Measurements from ENCODE around the gene TMX3.

TMX3 gene

DNA sequence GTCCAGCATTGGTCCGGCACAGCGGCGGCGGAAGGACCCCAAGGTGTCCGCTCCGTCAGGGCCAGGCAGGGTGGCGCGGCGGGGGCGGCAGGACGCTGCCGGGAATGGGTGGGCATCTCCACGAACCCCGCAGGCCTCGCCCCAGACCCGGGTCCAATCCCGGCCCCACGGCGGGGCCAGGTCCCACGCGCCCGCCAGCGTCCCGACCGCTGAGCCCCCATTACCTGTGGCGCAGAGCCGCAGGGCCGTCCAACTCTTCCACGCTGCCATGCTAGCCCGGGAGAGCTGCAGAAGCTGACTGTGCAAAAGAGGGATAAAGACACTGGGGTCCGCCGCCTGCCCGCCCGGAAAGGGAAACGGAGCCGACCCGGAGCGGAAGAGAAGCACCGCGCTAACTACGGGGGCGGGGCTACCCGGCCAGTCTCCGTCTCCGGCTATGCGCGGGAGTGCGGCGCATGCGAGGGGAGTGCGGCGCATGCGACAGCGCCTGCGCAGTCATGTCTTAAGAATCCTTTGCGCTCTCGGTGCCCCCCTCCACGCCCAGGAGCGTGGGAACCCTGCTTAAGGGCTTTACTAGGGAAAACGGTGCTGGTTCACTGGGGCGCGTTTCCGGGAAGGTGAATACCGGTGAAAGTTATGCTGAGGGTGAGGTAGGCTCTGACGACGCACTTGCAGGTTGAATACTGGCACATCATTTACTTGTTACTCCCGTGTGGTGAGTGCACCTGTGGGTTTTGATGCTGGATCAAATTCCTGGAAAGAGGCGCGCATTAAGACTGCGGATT lies at the start of gene TMX3:
Gene TMX3, minus strand, starts transcription at position 397 of the 785 bp plus-strand sequence. Its CDS starts 127 bp downstream, at position 270.
- H3K36me3 ChIP-seq (ENCODE audit: insufficient read depth, low read depth, low read length), result peaks cover 32% of the 10 kb centered on the region
- no peaks in the 10 kb centered on the region for H3K27me3 ChIP-seq (ENCODE audit: insufficient read depth, low read length)
- H3K4me3 ChIP-seq (ENCODE audit: low read length), result peak within 1 kb of the TSS; percentile 98
- H3K9ac ChIP-seq (ENCODE audit: low read depth, low read length), result peak within 1 kb of the TSS; percentile 88
- H3K4me1 ChIP-seq (ENCODE audit: insufficient read depth, low read length), result peaks cover 5% of the 10 kb centered on the region; the same call in 1 of the 2 replicates
- peak within 1 kb of the TSS; percentile 58 for H3K27ac ChIP-seq (ENCODE audit: low read length)
- no peaks in the 10 kb centered on the region for H3K9me3 ChIP-seq (ENCODE audit: insufficient read depth, low read depth, low read length)

GRCh38 chr18:68764016-68764415 lies 49.1 kb upstream of the TMX3 start:
- no peaks in the 10 kb centered on the region for H3K36me3 ChIP-seq (ENCODE audit: insufficient read depth, low read depth, low read length)
- no peak overlapping the region for H3K27ac ChIP-seq (ENCODE audit: low read length)
- no peaks in the 10 kb centered on the region for H3K4me1 ChIP-seq (ENCODE audit: insufficient read depth, low read length)
- H3K9ac ChIP-seq (ENCODE audit: low read depth, low read length), result no peak overlapping the region
- H3K27me3 ChIP-seq (ENCODE audit: insufficient read depth, low read length), result no peaks in the 10 kb centered on the region
- H3K4me3 ChIP-seq (ENCODE audit: low read length), result no peak overlapping the region
- peaks cover 11% of the 10 kb centered on the region; the same call in 1 of the 2 replicates for H3K9me3 ChIP-seq (ENCODE audit: insufficient read depth, low read depth, low read length)

GRCh38 chr18:68763083-68763482 lies 48.2 kb upstream of the TMX3 start:
- Histone ChIP-seq H3K9ac (ENCODE audit: low read depth, low read length) (no peak overlapping the region), H3K36me3 (ENCODE audit: insufficient read depth, low read depth, low read length) (no peaks in the 10 kb centered on the region), H3K4me1 (ENCODE audit: insufficient read depth, low read length) (no peaks in the 10 kb centered on the region), H3K27me3 (ENCODE audit: insufficient read depth, low read length) (no peaks in the 10 kb centered on the region), H3K27ac (ENCODE audit: low read length) (no peak overlapping the region), H3K4me3 (ENCODE audit: low read length) (no peak overlapping the region), H3K9me3 (ENCODE audit: insufficient read depth, low read depth, low read length) (peaks cover 15% of the 10 kb centered on the region)

DNA sequence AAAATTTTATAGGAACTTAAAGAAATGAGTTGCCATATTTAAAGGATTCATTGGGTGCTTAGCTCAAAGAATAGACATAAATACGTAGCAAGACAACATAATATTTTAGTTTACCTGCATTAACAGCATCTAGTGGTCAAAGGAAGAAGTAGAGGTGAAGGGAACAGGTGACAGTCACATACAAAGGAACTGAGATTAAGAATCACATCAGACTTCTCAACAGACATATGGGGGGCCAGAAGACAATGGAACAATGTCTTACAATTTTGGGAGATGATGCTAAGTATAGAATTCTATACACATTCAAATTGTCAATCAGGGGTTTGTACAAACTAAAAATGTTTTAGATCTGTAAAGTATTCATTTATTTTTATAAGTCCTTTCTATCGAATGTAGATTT lies 44.4 kb upstream of the TMX3 start:
- H3K27me3 ChIP-seq (ENCODE audit: insufficient read depth, low read length), result no peaks in the 10 kb centered on the region

DNA sequence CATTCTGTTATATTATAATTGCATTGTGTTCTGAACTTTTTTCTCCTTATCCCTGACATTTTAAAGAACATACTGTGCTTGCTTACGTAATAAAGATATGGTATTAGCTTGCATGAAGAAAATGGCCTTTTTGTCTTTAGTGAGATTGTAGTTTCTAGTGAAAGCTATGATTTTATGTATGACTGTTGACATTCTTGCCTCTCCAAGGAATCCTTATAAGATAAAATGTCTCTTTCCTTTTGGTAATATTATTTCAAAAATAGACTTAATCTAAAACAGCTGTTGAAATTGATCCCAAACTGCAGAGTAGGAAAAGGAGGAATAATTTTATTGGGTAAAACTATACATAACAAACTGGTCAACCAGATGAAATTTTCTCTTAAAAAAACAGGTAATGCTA lies 42.2 kb upstream of the TMX3 start:
- Histone ChIP-seq H3K4me1 (ENCODE audit: insufficient read depth, low read length) (no peaks in the 10 kb centered on the region), H3K9me3 (ENCODE audit: insufficient read depth, low read depth, low read length) (peaks cover 15% of the 10 kb centered on the region), H3K27ac (ENCODE audit: low read length) (no peak overlapping the region), H3K27me3 (ENCODE audit: insufficient read depth, low read length) (no peaks in the 10 kb centered on the region), H3K9ac (ENCODE audit: low read depth, low read length) (no peak overlapping the region), H3K36me3 (ENCODE audit: insufficient read depth, low read depth, low read length) (no peaks in the 10 kb centered on the region), H3K4me3 (ENCODE audit: low read length) (no peak overlapping the region)

More for the DNA sequence above, 44.4 kb upstream of the TMX3 start:
- H3K27ac ChIP-seq (ENCODE audit: low read length), result no peak overlapping the region
- peaks cover 15% of the 10 kb centered on the region for H3K9me3 ChIP-seq (ENCODE audit: insufficient read depth, low read depth, low read length)
- H3K36me3 ChIP-seq (ENCODE audit: insufficient read depth, low read depth, low read length), result no peaks in the 10 kb centered on the region
- no peaks in the 10 kb centered on the region for H3K4me1 ChIP-seq (ENCODE audit: insufficient read depth, low read length)
- no peak overlapping the region for H3K4me3 ChIP-seq (ENCODE audit: low read length)
- no peak overlapping the region for H3K9ac ChIP-seq (ENCODE audit: low read depth, low read length)

DNA sequence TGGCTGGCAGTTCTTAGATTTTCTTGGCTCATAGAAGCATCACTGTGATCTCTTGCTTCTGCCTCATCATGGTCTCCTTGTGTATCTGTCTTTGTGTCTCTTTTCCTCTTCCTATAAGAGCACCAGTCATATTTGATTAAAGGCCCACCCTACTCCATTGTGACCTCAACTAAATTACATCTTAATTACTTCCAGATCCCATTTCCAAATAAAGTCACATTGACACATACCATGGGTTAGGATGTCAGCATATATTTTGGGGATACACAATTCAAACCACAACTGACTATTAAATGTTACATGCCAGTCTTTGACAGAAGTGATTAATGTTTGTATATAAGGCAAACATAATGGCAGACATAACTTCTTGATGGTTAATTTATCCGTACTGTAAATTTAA lies 27.3 kb upstream of the TMX3 start:
- Histone ChIP-seq H3K4me1 (ENCODE audit: insufficient read depth, low read length) (no peaks in the 10 kb centered on the region), H3K4me3 (ENCODE audit: low read length) (no peak overlapping the region), H3K9ac (ENCODE audit: low read depth, low read length) (no peak overlapping the region), H3K9me3 (ENCODE audit: insufficient read depth, low read depth, low read length) (no peaks in the 10 kb centered on the region), H3K36me3 (ENCODE audit: insufficient read depth, low read depth, low read length) (no peaks in the 10 kb centered on the region), H3K27me3 (ENCODE audit: insufficient read depth, low read length) (no peaks in the 10 kb centered on the region), H3K27ac (ENCODE audit: low read length) (no peak overlapping the region)

DNA sequence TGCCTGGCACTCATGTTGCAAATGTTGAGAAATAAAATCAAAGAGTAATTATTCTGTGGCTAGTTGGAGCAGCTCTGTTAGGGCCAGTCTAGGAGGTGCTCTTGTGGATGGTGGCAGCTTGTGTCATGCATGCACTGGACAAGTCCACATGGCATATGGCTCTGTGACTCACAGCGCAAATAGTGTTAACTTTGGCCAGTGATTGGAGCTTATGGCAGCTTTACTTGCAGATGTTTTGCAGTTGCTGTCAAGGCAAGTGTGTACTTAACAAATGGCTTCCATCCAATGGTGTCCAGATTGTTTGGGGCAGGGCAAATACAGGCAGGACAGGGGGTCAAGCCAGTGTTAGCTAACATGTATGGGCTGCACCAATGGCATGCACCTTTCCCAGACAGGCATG lies 26.1 kb upstream of the TMX3 start:
- H3K27me3 ChIP-seq (ENCODE audit: insufficient read depth, low read length), result no peaks in the 10 kb centered on the region
- no peak overlapping the region for H3K27ac ChIP-seq (ENCODE audit: low read length)
- H3K4me1 ChIP-seq (ENCODE audit: insufficient read depth, low read length), result no peaks in the 10 kb centered on the region
- no peak overlapping the region for H3K4me3 ChIP-seq (ENCODE audit: low read length)
- no peaks in the 10 kb centered on the region for H3K9me3 ChIP-seq (ENCODE audit: insufficient read depth, low read depth, low read length)
- H3K9ac ChIP-seq (ENCODE audit: low read depth, low read length), result no peak overlapping the region
- no peaks in the 10 kb centered on the region for H3K36me3 ChIP-seq (ENCODE audit: insufficient read depth, low read depth, low read length)

GRCh38 chr18:68739462-68739861 lies 24.6 kb upstream of the TMX3 start:
- Histone ChIP-seq H3K9me3 (ENCODE audit: insufficient read depth, low read depth, low read length) (no peaks in the 10 kb centered on the region), H3K27me3 (ENCODE audit: insufficient read depth, low read length) (no peaks in the 10 kb centered on the region), H3K4me1 (ENCODE audit: insufficient read depth, low read length) (no peaks in the 10 kb centered on the region), H3K9ac (ENCODE audit: low read depth, low read length) (no peak overlapping the region), H3K36me3 (ENCODE audit: insufficient read depth, low read depth, low read length) (no peaks in the 10 kb centered on the region), H3K27ac (ENCODE audit: low read length) (no peak overlapping the region), H3K4me3 (ENCODE audit: low read length) (no peak overlapping the region)

DNA sequence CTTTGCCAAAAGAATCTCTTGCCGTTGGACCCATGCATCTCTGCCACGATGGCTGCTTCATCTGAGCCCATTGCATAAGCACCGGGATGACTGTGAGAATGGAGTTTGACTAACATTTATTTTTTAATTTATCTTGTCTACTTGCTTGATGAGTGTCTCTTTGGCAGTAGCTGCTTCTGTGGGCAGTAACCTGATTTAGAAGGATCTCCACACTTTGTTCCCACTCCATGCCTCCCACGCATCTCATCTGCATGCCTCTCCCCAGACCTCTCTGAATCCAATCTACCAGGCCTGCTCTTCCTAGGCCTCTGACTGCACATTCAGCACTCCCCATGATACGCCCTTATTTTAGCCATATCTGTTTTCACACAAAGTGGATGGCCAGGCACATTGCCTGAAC lies 23.7 kb upstream of the TMX3 start:
- H3K4me1 ChIP-seq (ENCODE audit: insufficient read depth, low read length), result no peaks in the 10 kb centered on the region

DNA sequence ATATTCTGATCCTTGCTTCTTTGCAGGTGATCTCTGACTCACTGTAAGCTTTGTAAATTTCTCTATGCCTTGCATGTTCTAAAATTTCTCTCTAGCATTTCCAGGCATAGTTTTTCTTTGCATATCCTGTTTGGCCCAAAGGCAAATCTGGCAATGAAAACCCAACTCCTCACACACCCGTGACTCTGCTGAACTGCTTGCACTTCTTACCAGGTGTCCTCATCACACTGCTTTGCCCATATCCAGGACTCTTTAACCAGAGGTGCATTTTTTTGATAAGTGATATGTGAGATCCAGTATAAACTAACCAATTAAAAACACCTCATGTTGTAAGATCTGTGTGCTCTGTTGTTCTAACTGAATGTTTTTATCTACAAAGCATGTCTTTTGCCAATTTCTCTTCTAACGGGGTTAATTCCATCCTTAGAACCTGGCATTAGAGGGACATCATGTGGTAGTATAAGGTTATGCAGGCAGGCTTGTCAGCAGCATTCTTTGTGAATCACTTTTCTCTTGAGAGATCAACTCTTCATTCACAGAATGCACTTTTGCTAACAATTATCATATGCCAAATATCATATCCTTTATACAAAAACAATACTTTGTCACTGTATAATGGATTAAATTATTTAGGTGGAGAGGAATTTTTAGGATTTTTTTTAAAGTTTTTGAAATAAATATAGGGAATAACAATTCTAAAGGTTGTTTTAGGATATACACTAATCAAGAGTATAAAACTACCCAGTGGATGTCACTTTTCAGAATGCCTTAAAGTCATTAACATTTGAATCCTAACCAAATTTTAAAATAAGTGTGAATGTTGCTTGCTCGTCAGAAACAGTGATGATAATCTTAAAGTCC lies 20.8 kb upstream of the TMX3 start:
- Histone ChIP-seq H3K36me3 (ENCODE audit: insufficient read depth, low read depth, low read length) (no peaks in the 10 kb centered on the region), H3K9me3 (ENCODE audit: insufficient read depth, low read depth, low read length) (no peaks in the 10 kb centered on the region), H3K9ac (ENCODE audit: low read depth, low read length) (no peak overlapping the region), H3K27ac (ENCODE audit: low read length) (no peak overlapping the region), H3K4me1 (ENCODE audit: insufficient read depth, low read length) (no peaks in the 10 kb centered on the region), H3K4me3 (ENCODE audit: low read length) (no peak overlapping the region), H3K27me3 (ENCODE audit: insufficient read depth, low read length) (no peaks in the 10 kb centered on the region)

More for the DNA sequence above, 23.7 kb upstream of the TMX3 start:
- Histone ChIP-seq H3K27ac (ENCODE audit: low read length) (no peak overlapping the region), H3K36me3 (ENCODE audit: insufficient read depth, low read depth, low read length) (no peaks in the 10 kb centered on the region), H3K27me3 (ENCODE audit: insufficient read depth, low read length) (no peaks in the 10 kb centered on the region), H3K4me3 (ENCODE audit: low read length) (no peak overlapping the region), H3K9ac (ENCODE audit: low read depth, low read length) (no peak overlapping the region), H3K9me3 (ENCODE audit: insufficient read depth, low read depth, low read length) (no peaks in the 10 kb centered on the region)

- Histone ChIP-seq H3K27ac (ENCODE audit: low read length) (no peak overlapping the region), H3K9me3 (ENCODE audit: insufficient read depth, low read depth, low read length) (no peaks in the 10 kb centered on the region), H3K36me3 (ENCODE audit: insufficient read depth, low read depth, low read length) (no peaks in the 10 kb centered on the region), H3K27me3 (ENCODE audit: insufficient read depth, low read length) (no peaks in the 10 kb centered on the region), H3K9ac (ENCODE audit: low read depth, low read length) (no peak overlapping the region), H3K4me1 (ENCODE audit: insufficient read depth, low read length) (no peaks in the 10 kb centered on the region), H3K4me3 (ENCODE audit: low read length) (no peak overlapping the region)
These were observed 19.4 kb upstream of the TMX3 start for GRCh38 chr18:68734308-68734707.

DNA sequence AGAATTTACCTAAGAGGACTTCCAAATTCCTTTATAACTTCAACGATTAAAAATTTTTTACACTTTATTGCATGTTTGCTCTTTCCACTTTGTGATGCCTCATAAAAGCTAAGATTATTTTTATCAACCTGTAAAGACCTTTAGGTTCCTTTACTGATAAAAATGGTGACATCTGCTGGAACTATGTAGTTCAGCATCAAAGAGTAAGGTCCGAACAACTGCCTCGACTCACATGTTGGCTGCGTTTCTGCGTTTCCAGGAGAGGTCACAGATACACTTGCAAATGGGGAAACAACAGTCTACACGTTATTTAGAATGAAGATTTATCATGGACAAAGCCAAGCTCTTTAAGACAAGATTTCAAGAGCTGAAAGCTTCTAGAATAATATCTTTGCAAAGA lies 18.8 kb upstream of the TMX3 start:
- Histone ChIP-seq H3K9me3 (ENCODE audit: insufficient read depth, low read depth, low read length) (no peaks in the 10 kb centered on the region), H3K36me3 (ENCODE audit: insufficient read depth, low read depth, low read length) (no peaks in the 10 kb centered on the region), H3K4me3 (ENCODE audit: low read length) (no peak overlapping the region), H3K27ac (ENCODE audit: low read length) (no peak overlapping the region), H3K27me3 (ENCODE audit: insufficient read depth, low read length) (no peaks in the 10 kb centered on the region), H3K4me1 (ENCODE audit: insufficient read depth, low read length) (no peaks in the 10 kb centered on the region), H3K9ac (ENCODE audit: low read depth, low read length) (no peak overlapping the region)

Data from iPS-20b (cell line).